Measurements from ENCODE around the gene SERTAD1.

Gene SERTAD1

GRCh38 chr19:40392123-40392522 is 33.7 kb downstream of the SERTAD1 start:
- POLR2A ChIA-PET, result no interaction called here
- CTCF ChIA-PET, result no interaction called here
- DNase-seq (ENCODE audit: extremely low spot score), result no peak
- TF ChIP-seq, protein P1, sequence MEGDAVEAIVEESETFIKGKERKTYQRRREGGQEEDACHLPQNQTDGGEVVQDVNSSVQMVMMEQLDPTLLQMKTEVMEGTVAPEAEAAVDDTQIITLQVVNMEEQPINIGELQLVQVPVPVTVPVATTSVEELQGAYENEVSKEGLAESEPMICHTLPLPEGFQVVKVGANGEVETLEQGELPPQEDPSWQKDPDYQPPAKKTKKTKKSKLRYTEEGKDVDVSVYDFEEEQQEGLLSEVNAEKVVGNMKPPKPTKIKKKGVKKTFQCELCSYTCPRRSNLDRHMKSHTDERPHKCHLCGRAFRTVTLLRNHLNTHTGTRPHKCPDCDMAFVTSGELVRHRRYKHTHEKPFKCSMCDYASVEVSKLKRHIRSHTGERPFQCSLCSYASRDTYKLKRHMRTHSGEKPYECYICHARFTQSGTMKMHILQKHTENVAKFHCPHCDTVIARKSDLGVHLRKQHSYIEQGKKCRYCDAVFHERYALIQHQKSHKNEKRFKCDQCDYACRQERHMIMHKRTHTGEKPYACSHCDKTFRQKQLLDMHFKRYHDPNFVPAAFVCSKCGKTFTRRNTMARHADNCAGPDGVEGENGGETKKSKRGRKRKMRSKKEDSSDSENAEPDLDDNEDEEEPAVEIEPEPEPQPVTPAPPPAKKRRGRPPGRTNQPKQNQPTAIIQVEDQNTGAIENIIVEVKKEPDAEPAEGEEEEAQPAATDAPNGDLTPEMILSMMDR (IDR thresholded peaks at IDR 0.05; ENCODE audit: control extremely low read depth, extremely low read depth, low read depth, missing control alignments), result no peak

GRCh38 chr19:40390084-40390742 is 35.6 kb downstream of the SERTAD1 start, which contains the start of gene HIPK4:
TSS of gene HIPK4 (minus strand) at chr19:40390181. CDS start at chr19:40389902, 279 bp downstream.
- no peak for DNase-seq (ENCODE audit: extremely low spot score)
- POLR2A ChIA-PET, result no interaction called here
- TF ChIP-seq, protein P1 (IDR thresholded peaks at IDR 0.05; ENCODE audit: control extremely low read depth, extremely low read depth, low read depth, missing control alignments), result no peak
- CTCF ChIA-PET, result interaction anchor here (1.2 kb wide), 1 partner anchor 11 kb away, joined by 3 read pairs; no protein-coding TSS in a partner anchor

GRCh38 chr19:40389404-40390083 is 36.2 kb downstream of the SERTAD1 start:
- ChIA-PET POLR2A (no interaction called here), CTCF (interaction anchor here (0.7 to 1.6 kb wide), 3 partner anchors 10 to 76 kb away, joined by 3 read pairs; partner anchors contain the start of gene BLVRB)
- no peak for DNase-seq (ENCODE audit: extremely low spot score)
- TF ChIP-seq, protein P1 (IDR thresholded peaks at IDR 0.05; ENCODE audit: control extremely low read depth, extremely low read depth, low read depth, missing control alignments), result no peak

- TF ChIP-seq, protein P1 (IDR thresholded peaks at IDR 0.05; ENCODE audit: control extremely low read depth, extremely low read depth, low read depth, missing control alignments), result no peak
- ChIA-PET POLR2A (no interaction called here), CTCF (interaction anchor here (1.1 to 1.6 kb wide), 2 partner anchors 11 to 13 kb away, joined by 3 read pairs; no protein-coding TSS in a partner anchor)
- no peak for DNase-seq (ENCODE audit: extremely low spot score)
Measured at GRCh38 chr19:40388481-40388880, 37.3 kb downstream of the SERTAD1 start.

DNA sequence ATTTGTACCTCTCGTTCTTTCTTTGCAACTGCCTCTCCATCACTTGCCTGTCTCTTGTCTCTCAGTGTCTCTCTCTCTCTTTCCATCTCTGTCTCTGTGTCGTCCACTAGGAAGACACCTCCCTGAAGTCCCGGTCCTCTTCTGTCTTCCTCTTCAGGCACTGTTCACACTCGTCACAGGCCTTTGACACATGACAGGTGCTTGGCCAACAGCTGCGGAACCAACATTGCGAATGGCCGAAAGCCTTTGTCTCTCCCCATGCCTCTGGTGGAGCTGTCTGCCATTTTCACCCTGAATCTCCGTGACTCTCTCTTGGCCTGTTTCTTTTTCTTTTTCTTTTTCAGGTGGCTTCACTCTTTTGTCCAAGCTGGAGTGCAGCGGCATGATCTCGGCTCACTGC is 38.6 kb downstream of the SERTAD1 start:
- no peak for DNase-seq (ENCODE audit: extremely low spot score)
- POLR2A ChIA-PET, result interaction anchor here (0.9 kb wide), 1 partner anchor 9 kb away, joined by 3 read pairs; no protein-coding TSS in a partner anchor
- TF ChIP-seq, protein P1 (IDR thresholded peaks at IDR 0.05; ENCODE audit: control extremely low read depth, extremely low read depth, low read depth, missing control alignments), result no peak
- CTCF ChIA-PET, result no interaction called here

DNA sequence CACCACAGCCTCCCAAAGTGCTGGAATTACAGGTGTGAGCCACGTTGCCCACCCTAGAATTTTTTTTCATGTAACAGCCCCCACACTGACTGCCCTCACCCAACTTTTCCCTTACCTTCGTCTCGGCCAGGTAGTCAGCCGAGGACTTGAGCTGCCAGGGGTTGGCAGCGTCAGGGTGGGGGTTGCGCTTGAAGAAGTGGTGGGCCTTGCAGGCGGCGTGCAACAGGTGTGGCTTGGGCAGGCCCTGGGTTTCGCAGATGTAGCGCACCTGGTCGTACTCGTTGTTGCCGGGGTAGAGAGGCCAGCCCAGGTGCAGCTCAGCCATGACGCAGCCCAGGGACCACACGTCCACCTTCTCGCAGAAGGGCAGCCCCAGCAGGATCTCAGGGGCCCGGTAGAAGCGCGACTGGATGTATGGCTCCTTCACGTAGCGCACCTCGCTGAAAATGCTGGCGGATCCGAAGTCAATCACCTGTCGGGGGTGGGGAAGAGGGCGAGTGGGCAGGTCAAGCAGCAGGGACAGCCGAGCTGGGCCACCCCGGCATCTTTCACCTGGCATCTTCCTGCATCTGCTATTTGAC is 42.0 kb downstream of the SERTAD1 start:
- ChIA-PET POLR2A (no interaction called here), CTCF (no interaction called here)
- no peak for DNase-seq (ENCODE audit: extremely low spot score)
- TF ChIP-seq, protein P1 (IDR thresholded peaks at IDR 0.05; ENCODE audit: control extremely low read depth, extremely low read depth, low read depth, missing control alignments), result no peak
